GM12878 (cell line): ENCODE measurements around the gene RPL5.

Experiments used
- POLR2A ChIP-seq: IDR thresholded peaks from 2 replicates; pipeline ENCODE4 v1.6.1; 2011; ENCODE audit warnings: low read depth, mild to moderate bottlenecking, low read length
- RCOR1 ChIP-seq: conservative IDR thresholded peaks from 2 replicates; pipeline ENCODE4 v1.6.1; 2012; ENCODE audit warnings: low read depth, low read length, improper control_type of control experiment
- TARDBP ChIP-seq: IDR thresholded peaks from 2 replicates; pipeline ENCODE4 v1.6.1; 2016; ENCODE audit warnings: borderline replicate concordance
- ZNF274 ChIP-seq: IDR thresholded peaks from one replicate; pipeline ENCODE4 v1.8.0; 2011; ENCODE audit not compliant: insufficient read length, insufficient read depth

DNA sequence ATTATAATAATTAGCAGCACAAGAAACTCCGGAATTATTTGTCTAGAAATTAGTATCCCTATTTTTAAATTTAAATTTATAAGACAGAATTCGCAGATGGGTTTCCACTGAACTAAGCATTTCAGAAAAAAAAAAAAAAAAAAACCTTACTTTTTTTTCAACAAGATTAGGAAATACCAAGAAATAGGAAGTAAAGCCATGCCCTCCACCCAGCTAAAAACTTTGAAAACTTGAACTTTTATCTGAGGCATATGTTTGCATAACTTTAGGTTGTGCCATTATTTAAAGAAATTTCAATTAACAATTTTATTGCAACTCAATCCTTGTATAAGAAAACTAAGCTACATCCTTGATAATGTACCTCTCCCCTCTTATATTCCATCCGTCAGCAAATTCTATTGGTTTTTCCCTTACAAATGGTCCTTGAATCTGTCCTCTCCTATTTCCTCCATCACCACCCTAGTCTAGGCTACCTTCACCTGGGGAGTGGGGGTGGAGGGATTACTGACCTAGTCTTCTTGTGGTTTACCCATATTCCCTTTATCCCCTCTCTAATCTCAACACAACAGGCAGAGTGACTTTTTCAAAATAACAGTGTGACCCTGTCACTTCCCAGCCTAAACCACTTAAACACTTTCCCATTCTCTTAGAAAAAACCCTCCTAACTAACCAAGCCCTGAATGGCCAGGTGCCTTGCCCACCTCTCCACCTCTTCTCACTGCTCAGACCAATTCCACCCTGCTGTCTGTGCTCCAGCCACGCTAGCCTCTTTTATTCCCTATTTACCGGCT lies 45.5 kb upstream of the RPL5 start:
- no peak for TF ChIP-seq TARDBP
- TF ChIP-seq ZNF274, result no peak
- no peak for TF ChIP-seq POLR2A
- TF ChIP-seq RCOR1, result no peak
